SJSA1 (cell line): Measurements from ENCODE around the gene RNU6-9. TPM values are rescaled to one million over a fixed set of nuclear protein-coding genes. Genes with fewer than 3 reads are reported as not detected.
"Not testable (repeated sequence)": the region's sequence is repeated elsewhere in the genome, so short reads cannot be mapped to it uniquely, and the experiment has no call there.

ENCODE experiments used
- DNase-seq, 2 experiments: peaks; one replicate each; pipeline ENCODE4 v3.0.0-alpha.2; 2015 to 2020; ENCODE audit warnings: low spot score in 2 of 2, low read depth in 1 of 2
- H3K27ac ChIP-seq: fragments of 250-450 bp; sonication (Bioruptor Pico); 2 replicates; pipeline ENCODE4 v1.5.1; 2020; ENCODE audit warnings: mild to moderate bottlenecking, moderate library complexity
- H3K27me3 ChIP-seq: fragments of 250-450 bp; sonication (Bioruptor Pico); replicated peaks from 2 replicates; pipeline ENCODE4 v1.5.1; 2020; ENCODE audit warnings: mild to moderate bottlenecking, moderate library complexity
- H3K36me3 ChIP-seq: fragments of 250-450 bp; sonication (Bioruptor Pico); 2 replicates; pipeline ENCODE4 v1.5.1; 2020; ENCODE audit warnings: mild to moderate bottlenecking
- H3K4me1 ChIP-seq: fragments of 250-450 bp; sonication (Bioruptor Pico); replicated peaks from 2 replicates; pipeline ENCODE4 v1.6.1; 2021; ENCODE audit warnings: mild to moderate bottlenecking
- H3K4me3 ChIP-seq: fragments of 250-450 bp; sonication (Bioruptor Pico); 2 replicates; pipeline ENCODE4 v1.5.1; 2020; ENCODE audit warnings: mild to moderate bottlenecking
- H3K9me3 ChIP-seq: fragments of 250-450 bp; sonication (Bioruptor Pico); replicated peaks from 2 replicates; pipeline ENCODE4 v1.5.1; 2020; ENCODE audit warnings: mild to moderate bottlenecking
- total RNA-seq: library from RNA; depleted of rRNA; stranded (reverse); fragments of >200 nt; shearing (Covaris generic); gene quantifications from 2 replicates; pipeline ENCODE4 v1.2.3, GENCODE V29; 2014

The RNU6-9 gene
- total RNA-seq, 1 experiment from 2014 or later = not detected

DNA sequence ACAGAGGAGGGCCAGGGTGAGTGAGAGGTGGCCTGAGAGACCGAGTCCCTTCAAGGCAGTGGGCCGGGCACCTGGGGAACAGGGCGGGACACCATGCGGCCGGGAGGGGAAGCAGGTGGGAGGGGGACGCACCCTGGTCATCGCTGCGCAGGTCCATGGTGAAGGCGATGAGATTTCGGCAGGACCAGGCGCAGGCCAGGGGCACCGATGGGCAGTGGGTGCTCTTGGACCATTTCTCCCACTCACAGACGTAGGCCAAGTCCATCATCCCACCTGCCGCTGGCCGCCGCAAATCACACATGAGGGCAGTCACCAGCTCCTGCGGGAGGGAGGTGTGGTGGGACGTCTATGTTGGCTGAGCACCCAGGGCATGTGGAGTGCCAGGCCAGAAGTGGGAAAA, 2.5 kb upstream of the RNU6-9 start:
- H3K9me3 ChIP-seq = no peaks in the 10 kb centered on the region
- no peaks in the 10 kb centered on the region for H3K4me1 ChIP-seq
- H3K27ac ChIP-seq = no peak overlapping the region
- no peak for DNase-seq
- no peaks in the 10 kb centered on the region for H3K27me3 ChIP-seq
- H3K4me3 ChIP-seq = no peak overlapping the region
- H3K36me3 ChIP-seq = peaks cover 43% of the 10 kb centered on the region

DNA sequence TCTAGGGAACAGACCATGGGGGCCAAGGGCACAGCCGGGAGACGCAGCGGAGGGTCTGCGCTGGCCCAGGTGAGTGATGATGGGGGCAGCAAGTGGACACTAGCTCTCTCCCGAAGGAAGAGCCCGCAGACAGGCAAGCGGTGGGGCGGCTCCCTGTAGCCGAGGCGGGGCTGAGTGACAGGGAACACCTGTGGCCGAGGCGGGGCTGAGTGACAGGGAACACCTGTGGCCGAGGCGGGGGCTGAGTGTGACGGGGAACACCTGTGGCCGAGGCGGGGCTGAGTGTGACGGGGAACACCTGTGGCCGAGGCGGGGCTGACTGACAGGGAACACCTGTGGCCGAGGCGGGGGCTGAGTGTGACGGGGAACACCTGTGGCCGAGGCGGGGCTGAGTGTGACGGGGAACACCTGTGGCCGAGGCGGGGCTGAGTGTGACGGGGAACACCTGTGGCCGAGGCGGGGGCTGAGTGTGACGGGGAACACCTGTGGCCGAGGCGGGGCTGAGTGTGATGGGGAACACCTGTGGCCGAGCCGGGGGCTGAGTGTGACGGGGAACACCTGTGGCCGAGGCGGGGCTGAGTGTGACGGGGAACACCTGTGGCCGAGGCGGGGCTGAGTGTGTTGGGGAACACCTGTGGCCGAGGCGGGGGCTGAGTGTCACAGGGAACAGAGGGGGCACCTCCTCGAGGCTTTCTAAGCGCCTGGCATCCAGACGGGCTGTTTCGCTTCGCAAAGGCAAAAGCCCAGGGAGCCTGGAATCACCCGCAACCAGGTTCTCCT, 1.7 kb upstream of the RNU6-9 start:
- not testable (repeated sequence) for H3K27ac ChIP-seq, H3K4me1 ChIP-seq, H3K9me3 ChIP-seq, H3K27me3 ChIP-seq, DNase-seq
- peaks cover 38% of the 10 kb centered on the region for H3K36me3 ChIP-seq
- peak overlapping the region; percentile 90 for H3K4me3 ChIP-seq

DNA sequence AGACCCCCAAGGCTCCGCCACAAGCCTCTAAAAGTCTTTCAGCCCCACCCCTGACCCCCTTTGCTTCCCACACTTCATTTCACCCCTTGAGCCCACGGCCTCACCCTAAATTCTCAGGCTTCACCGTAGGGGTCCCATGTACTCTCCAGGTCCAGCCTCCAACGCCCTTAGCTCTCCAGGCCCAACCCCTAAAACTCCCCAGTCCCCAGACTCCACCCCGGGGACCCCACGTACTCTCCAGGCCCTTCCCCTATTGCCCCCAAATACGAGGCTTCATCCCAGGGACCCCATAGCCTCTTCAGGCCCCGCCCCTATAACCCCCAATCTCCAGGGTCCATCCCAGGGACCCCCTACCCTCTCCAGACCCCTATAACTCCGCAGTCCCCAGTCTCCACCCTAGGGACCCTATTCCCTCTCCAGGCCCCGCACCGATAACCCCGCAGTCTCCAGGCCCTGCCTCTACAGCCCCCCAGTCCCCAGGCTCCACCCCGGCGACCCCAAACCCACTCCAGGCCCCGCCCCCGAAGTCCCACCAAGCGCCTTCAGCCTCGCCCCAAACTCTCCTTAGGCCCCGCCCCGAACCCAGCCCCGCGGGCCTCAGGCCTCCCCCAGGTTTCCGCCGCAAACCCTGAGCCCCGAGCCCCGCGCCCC, 916 bp upstream of the RNU6-9 start:
- Histone ChIP-seq H3K27ac (no peak overlapping the region), H3K4me3 (peak overlapping the region; percentile 90), H3K4me1 (no peaks in the 10 kb centered on the region), H3K9me3 (no peaks in the 10 kb centered on the region), H3K27me3 (no peaks in the 10 kb centered on the region), H3K36me3 (peaks cover 35% of the 10 kb centered on the region)
- DNase-seq = no peak

DNA sequence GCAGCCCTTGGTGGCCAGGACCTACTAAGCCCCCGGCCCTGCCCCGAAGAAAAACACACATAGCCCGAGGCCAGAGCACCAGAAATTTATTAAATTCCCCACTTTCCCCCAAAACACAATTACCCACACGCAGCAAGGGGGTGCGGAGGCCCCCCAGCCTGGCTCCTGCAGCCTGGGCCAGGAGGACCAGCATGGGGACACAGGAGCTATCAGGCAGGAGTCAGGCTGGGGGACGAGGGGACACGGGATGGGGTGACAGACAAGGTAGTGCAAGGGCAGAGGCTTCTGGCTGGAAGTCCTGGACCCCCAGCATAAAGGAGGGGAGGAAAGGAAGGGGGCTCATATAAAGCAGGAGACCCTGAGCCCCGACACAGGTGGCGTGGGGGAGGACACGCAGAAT, 3.1 kb downstream of the RNU6-9 start:
- no peak overlapping the region for H3K4me3 ChIP-seq

DNA sequence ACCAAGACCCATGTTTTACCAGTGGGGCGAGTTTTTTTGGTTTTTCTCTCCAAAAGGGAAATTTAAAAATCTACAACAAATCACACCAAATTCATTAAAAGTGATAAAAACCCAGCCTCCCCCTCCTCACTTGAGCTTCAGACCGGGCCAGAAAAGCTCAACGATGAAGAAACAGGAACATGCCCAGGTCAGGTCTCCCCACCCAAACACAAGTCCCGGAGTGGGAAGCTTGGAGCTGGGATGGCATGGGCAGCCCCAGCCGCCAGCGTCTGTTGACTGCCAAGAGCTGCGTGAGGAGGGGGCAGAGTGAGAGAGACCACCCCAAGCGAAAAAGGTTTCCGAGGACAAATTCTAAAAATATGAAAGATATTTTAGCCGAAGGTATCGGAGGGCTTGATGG, 3.7 kb downstream of the RNU6-9 start:
- Histone ChIP-seq H3K9me3 (no peaks in the 10 kb centered on the region), H3K27ac (no peak overlapping the region), H3K4me3 (no peak overlapping the region), H3K4me1 (no peaks in the 10 kb centered on the region), H3K27me3 (no peaks in the 10 kb centered on the region), H3K36me3 (peaks cover 32% of the 10 kb centered on the region)
- no peak for DNase-seq

More for the DNA sequence above, 3.1 kb downstream of the RNU6-9 start:
- H3K4me1 ChIP-seq = no peaks in the 10 kb centered on the region
- DNase-seq = no peak
- H3K9me3 ChIP-seq = no peaks in the 10 kb centered on the region
- H3K27ac ChIP-seq = no peak overlapping the region
- peaks cover 29% of the 10 kb centered on the region for H3K36me3 ChIP-seq
- H3K27me3 ChIP-seq = no peaks in the 10 kb centered on the region

DNA sequence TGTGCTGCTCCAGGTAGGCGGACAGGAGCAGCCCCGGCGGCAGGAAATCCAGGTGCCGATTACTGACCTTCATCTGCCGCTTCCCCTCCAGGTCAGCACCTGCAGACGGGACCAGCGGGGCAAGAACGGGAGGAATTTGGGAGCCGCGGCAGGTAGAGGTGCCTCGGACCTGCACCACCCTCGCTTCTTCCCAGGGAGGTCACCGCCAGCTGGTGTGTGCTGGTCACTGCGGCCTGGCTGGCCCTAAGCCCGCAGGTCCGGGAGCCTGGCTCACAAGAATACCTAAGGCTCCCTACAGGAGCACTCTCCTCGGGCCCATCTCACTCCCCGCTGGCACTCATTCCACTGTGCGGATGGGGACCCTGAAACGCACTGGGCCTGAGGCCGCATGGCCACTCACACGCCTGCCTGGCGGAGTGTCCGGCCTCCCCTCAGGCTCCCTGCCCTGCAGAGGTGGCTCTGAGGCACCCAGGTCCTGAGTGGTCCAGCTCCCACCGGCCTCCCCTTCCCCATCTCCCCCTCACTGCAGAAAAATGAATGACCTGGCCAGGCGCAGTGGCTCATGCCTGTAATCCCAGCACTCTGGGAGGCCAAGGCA, 4.3 kb downstream of the RNU6-9 start:
- Histone ChIP-seq H3K27me3 (no peaks in the 10 kb centered on the region), H3K4me1 (no peaks in the 10 kb centered on the region), H3K27ac (no peak overlapping the region), H3K4me3 (no peak overlapping the region), H3K9me3 (no peaks in the 10 kb centered on the region), H3K36me3 (peaks cover 34% of the 10 kb centered on the region)
- DNase-seq = no peak

DNA sequence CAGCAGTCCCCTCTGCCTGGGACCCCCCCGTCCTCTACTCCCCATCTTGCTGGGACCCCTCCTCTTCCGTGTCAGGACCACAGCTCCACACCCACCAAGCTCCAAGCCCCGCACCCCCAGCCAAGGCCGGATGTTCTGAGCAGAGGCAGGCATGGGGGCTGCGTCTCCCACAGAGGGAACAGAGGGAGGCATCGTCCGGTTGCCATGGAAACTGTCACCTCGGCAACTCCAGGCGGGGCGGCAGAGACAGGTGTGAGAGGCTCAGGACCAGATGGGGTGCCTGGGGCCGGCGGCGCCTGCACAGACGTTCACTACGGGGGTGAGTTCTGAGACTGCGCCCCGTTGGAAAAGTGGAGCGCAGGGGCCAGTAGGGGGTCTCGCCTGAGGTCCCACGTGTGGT, 5.4 kb downstream of the RNU6-9 start:
- peaks cover 37% of the 10 kb centered on the region for H3K36me3 ChIP-seq
- H3K27me3 ChIP-seq = no peaks in the 10 kb centered on the region
- no peak for DNase-seq
- no peaks in the 10 kb centered on the region for H3K9me3 ChIP-seq
- no peak overlapping the region for H3K4me3 ChIP-seq
- H3K4me1 ChIP-seq = no peaks in the 10 kb centered on the region
- H3K27ac ChIP-seq = no peak overlapping the region

DNA sequence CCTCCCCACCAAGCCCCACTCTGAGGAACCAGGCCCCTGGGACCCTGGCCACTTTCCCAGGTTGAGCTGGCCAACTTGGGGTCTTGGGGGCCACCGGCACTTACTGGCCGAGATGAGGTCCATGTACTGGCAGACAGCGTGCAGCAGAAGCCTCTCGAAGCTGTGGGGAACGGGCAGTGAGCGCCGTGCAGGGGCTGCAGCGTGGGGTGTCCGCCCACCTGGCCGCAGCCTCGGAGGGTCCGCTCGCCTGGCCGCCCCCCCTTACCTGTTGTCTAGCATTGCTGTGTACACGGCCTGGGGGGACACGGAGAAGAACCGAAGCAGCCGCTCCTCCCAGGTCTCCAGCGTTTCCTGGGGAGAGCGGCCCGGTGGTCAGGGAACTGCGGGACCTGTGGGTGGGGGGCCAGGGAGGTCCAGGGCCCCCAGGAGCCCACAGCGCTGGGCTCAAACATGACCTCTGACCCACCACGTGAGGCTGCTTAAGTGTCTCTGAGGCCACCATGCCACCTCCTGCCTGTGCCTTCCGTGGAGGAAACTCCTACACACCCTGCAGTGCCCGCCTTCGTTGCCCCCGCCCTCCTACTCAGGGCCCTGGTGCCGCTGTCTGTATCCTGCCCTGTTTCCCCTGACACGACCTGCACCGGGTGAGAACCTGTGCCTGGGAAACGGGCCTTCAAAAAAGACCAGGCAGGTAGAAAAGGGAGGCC, 6.2 kb downstream of the RNU6-9 start:
- no peak overlapping the region for H3K27ac ChIP-seq
- H3K9me3 ChIP-seq = no peaks in the 10 kb centered on the region
- H3K4me1 ChIP-seq = no peaks in the 10 kb centered on the region
- no peak overlapping the region for H3K4me3 ChIP-seq
- no peak for DNase-seq
- peaks cover 37% of the 10 kb centered on the region for H3K36me3 ChIP-seq
- H3K27me3 ChIP-seq = no peaks in the 10 kb centered on the region

DNA sequence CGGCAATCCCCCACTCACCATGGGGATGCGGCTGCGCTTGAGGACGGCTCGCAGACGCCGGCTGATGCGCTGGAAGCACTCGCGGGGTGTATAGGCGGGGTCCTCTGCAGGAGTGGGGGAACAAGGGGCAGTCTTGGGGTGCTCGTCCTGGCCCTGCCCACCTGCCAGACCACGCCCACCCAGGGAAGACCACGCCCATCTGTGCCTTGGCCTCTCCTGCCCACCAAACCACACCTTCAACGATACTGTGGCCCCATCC, 6.7 kb downstream of the RNU6-9 start:
- Histone ChIP-seq H3K36me3 (peaks cover 37% of the 10 kb centered on the region), H3K27ac (no peak overlapping the region), H3K9me3 (no peaks in the 10 kb centered on the region), H3K4me1 (no peaks in the 10 kb centered on the region), H3K27me3 (no peaks in the 10 kb centered on the region), H3K4me3 (no peak overlapping the region)
- no peak for DNase-seq

DNA sequence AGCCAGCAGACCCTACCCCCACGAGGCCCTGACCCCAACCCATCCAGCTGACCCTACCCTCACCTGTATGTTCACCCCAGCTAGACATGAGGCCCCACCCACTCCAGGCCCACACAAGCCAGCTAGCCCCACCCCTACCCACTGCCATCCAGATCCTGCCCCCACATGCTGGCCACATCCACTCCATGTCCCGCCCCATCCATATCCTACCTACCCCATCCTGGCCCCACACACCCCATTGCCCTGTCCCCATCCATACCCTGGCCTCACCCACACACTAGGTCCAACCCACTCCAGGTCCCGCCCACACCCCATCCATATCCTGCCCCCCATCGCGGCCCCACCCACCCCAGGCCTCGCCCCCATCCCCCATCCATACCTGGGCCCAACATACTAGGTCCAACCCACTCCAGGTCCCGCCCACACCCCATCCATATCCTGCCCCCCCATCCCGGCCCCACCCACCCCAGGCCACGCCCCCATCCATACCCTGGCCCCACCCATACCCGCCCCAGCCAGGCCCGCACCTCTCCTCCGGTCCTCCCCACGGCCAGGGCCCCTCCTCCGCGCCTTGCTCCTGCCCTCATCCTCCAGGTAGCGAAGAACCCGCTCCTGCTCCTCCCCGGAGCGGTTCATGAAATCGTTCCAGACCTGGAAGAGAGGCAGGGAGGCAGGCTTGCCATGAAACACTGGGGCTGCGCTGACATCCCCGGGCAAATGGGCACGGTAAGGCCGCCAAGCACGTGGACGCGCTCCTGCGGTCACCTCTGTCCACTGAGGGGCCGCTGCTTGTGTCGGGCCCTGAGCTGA, 7.2 kb downstream of the RNU6-9 start:
- Histone ChIP-seq H3K27ac (no peak overlapping the region), H3K36me3 (peaks cover 37% of the 10 kb centered on the region), H3K4me1 (no peaks in the 10 kb centered on the region), H3K9me3 (no peaks in the 10 kb centered on the region), H3K27me3 (no peaks in the 10 kb centered on the region), H3K4me3 (no peak overlapping the region)
- no peak for DNase-seq

DNA sequence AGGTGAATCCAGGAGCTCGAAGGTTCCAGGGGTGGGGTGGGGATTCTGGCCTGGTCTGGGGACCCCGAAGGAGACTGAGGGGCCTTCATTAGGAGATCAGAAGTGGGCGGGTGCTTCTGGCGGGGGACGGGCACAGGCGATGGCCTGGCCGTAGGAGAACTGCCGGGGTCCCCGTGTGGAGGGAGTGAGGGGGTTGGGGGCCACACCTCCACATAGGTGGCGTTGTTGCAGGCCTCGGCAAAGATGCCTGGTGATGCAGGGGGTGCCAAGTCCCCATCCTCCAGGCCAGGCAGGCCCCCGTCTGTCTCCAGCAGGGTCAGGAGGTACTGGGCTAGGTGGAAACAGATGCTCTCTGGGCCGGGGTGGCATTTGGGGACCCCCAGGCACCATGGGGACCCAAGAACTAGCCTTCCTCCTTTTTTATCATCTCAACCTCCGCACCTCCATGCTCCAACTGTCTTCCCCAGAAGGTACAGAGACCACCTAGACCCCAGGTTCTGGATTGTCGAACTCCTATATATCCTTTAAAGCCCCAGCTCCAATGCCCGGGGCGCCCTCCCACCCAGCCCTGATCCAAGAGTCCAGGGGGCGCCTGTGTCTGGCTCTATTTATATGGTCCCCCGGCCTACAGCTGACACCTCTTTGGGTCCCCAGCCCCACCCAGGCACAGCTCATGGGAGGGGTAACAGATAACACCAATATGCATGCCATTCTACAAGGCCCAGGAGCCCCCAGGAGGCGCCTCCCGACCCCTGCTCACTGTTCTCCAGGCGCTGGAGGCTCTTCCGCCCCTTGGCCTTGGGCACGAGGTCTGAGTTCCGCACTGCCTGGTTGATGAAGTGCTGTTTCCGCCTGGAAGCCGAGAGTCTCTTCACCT, 8.2 kb downstream of the RNU6-9 start:
- Histone ChIP-seq H3K4me3 (no peak overlapping the region), H3K27ac (no peak overlapping the region), H3K27me3 (no peaks in the 10 kb centered on the region), H3K9me3 (no peaks in the 10 kb centered on the region), H3K4me1 (no peaks in the 10 kb centered on the region), H3K36me3 (peaks cover 36% of the 10 kb centered on the region)
- no peak for DNase-seq

DNA sequence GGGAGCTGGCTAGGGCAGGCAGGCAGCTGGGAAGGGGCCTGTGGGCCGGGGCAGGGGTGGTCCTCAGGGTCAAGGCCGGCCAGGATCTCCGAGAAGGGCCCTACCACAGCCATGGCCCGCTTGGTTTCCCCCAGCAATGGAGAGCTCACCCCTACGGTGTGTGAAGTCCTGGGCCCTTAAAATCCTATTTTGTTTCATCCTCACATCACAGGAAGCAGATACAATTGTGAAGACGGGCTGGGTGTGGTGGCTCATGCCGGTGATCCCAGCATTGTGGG, 8.7 kb downstream of the RNU6-9 start:
- Histone ChIP-seq H3K4me1 (no peaks in the 10 kb centered on the region), H3K36me3 (peaks cover 33% of the 10 kb centered on the region), H3K27me3 (no peaks in the 10 kb centered on the region), H3K27ac (no peak overlapping the region), H3K4me3 (no peak overlapping the region), H3K9me3 (no peaks in the 10 kb centered on the region)
- DNase-seq = no peak
